DND-41 (cell line): ENCODE results near the gene PANK1.

Experiments used
- ATAC-seq: fragments of 200-7000 bp; cut with Tn5 transposase; 3 replicates; pipeline ENCODE4 v1.9.1; 2021; ENCODE audit warnings: low read depth; ENCODE audit not compliant: insufficient read depth
- DNase-seq: peaks from one replicate; pipeline ENCODE4 v3.0.0-alpha.2; 2020
- H2AFZ ChIP-seq: 2 replicates; pipeline ENCODE4 v1.6.0; 2012; ENCODE audit warnings: low read depth, low read length
- H3K27ac ChIP-seq: 2 replicates; pipeline ENCODE4 v1.5.1; 2012; ENCODE audit warnings: low read length, inconsistent platforms
- H3K27me3 ChIP-seq: fragments of 200-600 bp; sonication (generic); 2 replicates; pipeline ENCODE4 v1.6.0; 2012; ENCODE audit warnings: low read length, mild to moderate bottlenecking, inconsistent platforms; ENCODE audit not compliant: insufficient read depth, poor library complexity
- H3K36me3 ChIP-seq: 2 replicates; pipeline ENCODE4 v1.5.1; 2012; ENCODE audit warnings: low read length, inconsistent platforms; ENCODE audit not compliant: insufficient read depth
- H3K4me1 ChIP-seq: 2 replicates; pipeline ENCODE4 v1.5.1; 2012; ENCODE audit warnings: mild to moderate bottlenecking, low read length; ENCODE audit not compliant: insufficient read depth
- H3K4me2 ChIP-seq: 2 replicates; pipeline ENCODE4 v1.6.0; 2012; ENCODE audit warnings: mild to moderate bottlenecking, moderate library complexity, low read length, inconsistent platforms; ENCODE audit not compliant: insufficient read depth
- H3K4me3 ChIP-seq, 2 experiments: fragments of 200-600 bp in 1 of 2; shearing (Covaris generic) in 1 of 2; 2 replicates each; pipeline ENCODE4 v1.5.1; 2012 to 2016; ENCODE audit warnings: inconsistent platforms in 2 of 2, low read length in 2 of 2, mild to moderate bottlenecking in 2 of 2, low read depth in 1 of 2, moderate library complexity in 1 of 2
- H3K79me2 ChIP-seq: 2 replicates; pipeline ENCODE4 v1.6.0; 2012; ENCODE audit warnings: low read length, inconsistent platforms; ENCODE audit not compliant: insufficient read depth
- H3K9ac ChIP-seq: 2 replicates; pipeline ENCODE4 v1.6.0; 2012; ENCODE audit warnings: low read depth, mild to moderate bottlenecking, inconsistent platforms, low read length, moderate library complexity
- H3K9me3 ChIP-seq: 2 replicates; pipeline ENCODE4 v1.5.1; 2012; ENCODE audit warnings: low read length, moderate library complexity, mild to moderate bottlenecking, inconsistent platforms; ENCODE audit not compliant: insufficient read depth, severe bottlenecking
- H4K20me1 ChIP-seq: 2 replicates; pipeline ENCODE4 v1.6.0; 2012; ENCODE audit warnings: low read length; ENCODE audit not compliant: insufficient read depth
- CTCF ChIP-seq: IDR thresholded peaks from 2 replicates; pipeline ENCODE4 v1.5.1; 2012; ENCODE audit warnings: borderline replicate concordance, low read length, moderate library complexity, mild to moderate bottlenecking; ENCODE audit not compliant: poor library complexity, severe bottlenecking; ENCODE audit errors: extremely low read depth
- EZH2 ChIP-seq: IDR thresholded peaks from 3 replicates; pipeline ENCODE4 v1.6.1; 2012; ENCODE audit warnings: borderline replicate concordance, low read depth, mild to moderate bottlenecking, moderate library complexity, low read length, inconsistent platforms; ENCODE audit not compliant: severe bottlenecking

PANK1 gene

GRCh38 chr10:89589101-89589720 is 55.8 kb downstream of the PANK1 start:
- Histone ChIP-seq H3K9ac (no peak overlapping the region), H3K27ac (no peak overlapping the region), H3K4me2 (no peak overlapping the region), H2AFZ (no peak overlapping the region), H3K36me3 (peaks cover 45% of the 10 kb centered on the region), H3K27me3 (no peaks in the 10 kb centered on the region), H3K79me2 (no peaks in the 10 kb centered on the region), H3K4me3 (no peak overlapping the region), H3K9me3 (no peaks in the 10 kb centered on the region), H3K4me1 (no peaks in the 10 kb centered on the region), H4K20me1 (no peaks in the 10 kb centered on the region)
- ATAC-seq (no peak), DNase-seq (no peak)
- TF ChIP-seq EZH2: no peak
- TF ChIP-seq CTCF: no peak

GRCh38 chr10:89588671-89589070 is 56.4 kb downstream of the PANK1 start:
- Histone ChIP-seq H3K36me3 (peaks cover 41% of the 10 kb centered on the region), H3K4me2 (no peak overlapping the region), H3K4me1 (no peaks in the 10 kb centered on the region), H3K4me3 (no peak overlapping the region), H3K9me3 (no peaks in the 10 kb centered on the region), H2AFZ (no peak overlapping the region), H3K27me3 (no peaks in the 10 kb centered on the region), H3K79me2 (no peaks in the 10 kb centered on the region), H3K9ac (no peak overlapping the region), H4K20me1 (no peaks in the 10 kb centered on the region), H3K27ac (no peak overlapping the region)
- no peak for ATAC-seq
- no peak for TF ChIP-seq CTCF
- TF ChIP-seq EZH2: no peak
- no peak for DNase-seq

GRCh38 chr10:89582022-89582421 is 63.0 kb downstream of the PANK1 start:
- Histone ChIP-seq H2AFZ (no peak overlapping the region), H3K36me3 (0 out of 2 replicates have a peak, but pooled peaks cover 5% of the 10 kb centered on the region), H4K20me1 (no peaks in the 10 kb centered on the region), H3K9me3 (no peaks in the 10 kb centered on the region), H3K4me3 (no peak overlapping the region), H3K4me2 (no peak overlapping the region), H3K27ac (no peak overlapping the region), H3K27me3 (no peaks in the 10 kb centered on the region), H3K4me1 (no peaks in the 10 kb centered on the region), H3K9ac (no peak overlapping the region), H3K79me2 (no peaks in the 10 kb centered on the region)
- TF ChIP-seq CTCF (no peak), EZH2 (no peak)
- DNase-seq: no peak
- no peak for ATAC-seq
